GM10266 (cell line): Measurements from ENCODE around the gene LSP1.
"Not testable (repeated sequence)": the region's sequence is repeated elsewhere in the genome, so short reads cannot be mapped to it uniquely, and the experiment has no call there.

Source experiments
- DNase-seq: peaks from one replicate; pipeline ENCODE4 v3.0.0; 2012; ENCODE audit errors: extremely low spot score
- CTCF ChIP-seq: IDR thresholded peaks from 2 replicates; pipeline ENCODE4 v1.5.1; 2012; ENCODE audit warnings: mild to moderate bottlenecking, low read depth; ENCODE audit not compliant: control insufficient read depth, insufficient read depth; ENCODE audit errors: missing control alignments

Gene LSP1

GRCh38 chr11:1852877-1853276 is at the start of gene LSP1:
Gene LSP1 (plus strand): TSS chr11:1853084. CDS start chr11:1853145, 61 bp downstream.
- TF ChIP-seq CTCF = no peak
- DNase-seq = peak; percentile 92

GRCh38 chr11:1803246-1803645 is 49.6 kb upstream of the LSP1 start:
- DNase-seq = no peak
- TF ChIP-seq CTCF = no peak

- DNase-seq = not testable (repeated sequence)
These were observed 48.9 kb upstream of the LSP1 start for GRCh38 chr11:1803835-1804519.

GRCh38 chr11:1805525-1805924 is 47.4 kb upstream of the LSP1 start:
- no peak for TF ChIP-seq CTCF
- DNase-seq = no peak

- no peak for DNase-seq
- no peak for TF ChIP-seq CTCF
These were observed 45.5 kb upstream of the LSP1 start for GRCh38 chr11:1807264-1807995.

GRCh38 chr11:1810761-1811160 is 42.1 kb upstream of the LSP1 start:
- DNase-seq = no peak
- no peak for TF ChIP-seq CTCF

GRCh38 chr11:1812274-1812673 is 40.6 kb upstream of the LSP1 start:
- no peak for TF ChIP-seq CTCF
- DNase-seq = no peak
